Ovary (tissue), 3 donors: ENCODE data around the gene NDUFA3.

Experiments used
- CTCF ChIP-seq, 3 donors: fragments of 450-650 bp in 2 of 3; fragments of 200-600 bp in 1 of 3; IDR thresholded peaks; one replicate each; pipeline versions ENCODE4 v1.5.1 to v1.8.0; 2016 to 2022; ENCODE audit warnings: antibody characterized with exemption in 3 of 3, mild to moderate bottlenecking in 1 of 3
- EP300 ChIP-seq: sonication (generic); formaldehyde crosslinking; IDR thresholded peaks from one replicate; pipeline ENCODE4 v1.6.1; 2017; ENCODE audit warnings: antibody characterized with exemption
- POLR2A ChIP-seq: fragments of 450-650 bp; IDR thresholded peaks from one replicate; pipeline ENCODE4 v1.6.1; 2017; ENCODE audit warnings: antibody characterized with exemption, mild to moderate bottlenecking, moderate library complexity
- donor health status: DM: no; HTN: no; CAD: no.

DNA sequence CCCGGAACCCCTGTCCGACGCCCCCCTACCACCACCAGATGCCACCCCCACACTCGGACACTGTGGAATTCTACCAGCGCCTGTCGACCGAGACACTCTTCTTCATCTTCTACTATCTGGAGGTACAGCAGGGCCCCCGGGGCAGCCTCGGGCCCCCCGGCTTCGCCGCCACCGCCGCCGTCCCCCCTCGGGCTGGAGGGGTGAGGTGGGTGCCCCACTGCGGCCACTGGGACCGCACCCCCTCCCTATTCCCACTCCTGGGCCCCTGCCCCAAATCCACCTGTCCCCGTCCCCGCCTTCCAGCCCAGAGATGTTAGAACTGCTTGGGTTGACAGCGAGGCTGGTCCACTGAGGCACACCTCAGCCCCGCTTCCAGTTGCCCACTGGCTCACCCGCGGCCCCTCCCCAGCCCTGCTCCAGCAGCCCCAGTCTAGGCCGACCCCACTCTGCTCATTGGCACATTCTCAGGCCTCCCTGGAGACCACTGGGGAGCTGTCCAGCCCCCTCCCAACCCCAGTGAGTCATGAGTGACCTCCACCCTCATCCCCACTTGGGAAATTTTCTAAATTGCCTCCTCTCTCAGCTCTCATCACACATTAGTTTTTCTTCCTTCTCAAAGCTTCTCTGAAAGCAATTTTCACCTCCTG, 50.3 kb downstream of the NDUFA3 start:
- TF ChIP-seq CTCF (IDR thresholded peaks at IDR 0.05) (no peak), POLR2A (no peak), EP300 (no peak)
